ENCODE measurements around the gene SLC35A3.

GRCh38 chr1:100051401-100051800 lies 81.6 kb downstream of the SLC35A3 start:
- TF ChIP-seq CTCF (IDR thresholded peaks at IDR 0.05; ENCODE audit: borderline replicate concordance, extremely low read depth, low read length, poor library complexity, severe bottlenecking) (no peak), EZH2 (IDR thresholded peaks at IDR 0.05; ENCODE audit: borderline replicate concordance, low read depth, low read length, severe bottlenecking) (no peak)
